Mammary epithelial cell (primary cell): ENCODE measurements around the gene MAP2K1.

Experiments
- EZH2 ChIP-seq: IDR thresholded peaks from 2 replicates; pipeline ENCODE4 v1.6.1; 2012; ENCODE audit warnings: low read length, inconsistent platforms, borderline replicate concordance
- TF ChIP-seq, protein P1 (sequence below), 2 donors: IDR thresholded peaks in 1 of 2; conservative IDR thresholded peaks in 1 of 2; 2 replicates each; pipeline ENCODE4 v1.5.1; 2011 to 2012; ENCODE audit warnings: inconsistent platforms in 2 of 2, low read length in 2 of 2, mild to moderate bottlenecking in 2 of 2, control low read depth in 1 of 2, low read depth in 1 of 2; ENCODE audit not compliant: insufficient read depth in 1 of 2; ENCODE audit errors: extremely low read depth in 1 of 2

DNA sequence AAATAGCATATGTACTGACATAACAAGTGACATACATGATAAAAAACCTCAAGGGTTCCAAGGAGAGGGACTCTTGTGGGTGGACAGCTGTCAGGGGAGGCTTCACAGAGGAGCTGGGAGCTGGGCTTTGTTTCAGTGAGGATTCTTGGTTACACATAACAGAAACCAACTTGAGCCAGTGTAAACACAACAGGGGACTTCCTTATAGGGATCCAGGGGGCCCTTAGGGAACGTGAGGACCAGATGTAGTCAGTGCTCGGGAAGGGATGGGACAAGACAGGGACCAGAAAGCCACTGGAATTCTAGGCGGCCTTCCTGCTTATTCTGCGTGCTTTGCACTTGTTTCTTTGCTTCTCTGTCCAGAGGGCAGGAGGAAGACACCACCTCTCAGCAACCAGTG is 75.9 kb downstream of the MAP2K1 start:
- TF ChIP-seq, protein P1, sequence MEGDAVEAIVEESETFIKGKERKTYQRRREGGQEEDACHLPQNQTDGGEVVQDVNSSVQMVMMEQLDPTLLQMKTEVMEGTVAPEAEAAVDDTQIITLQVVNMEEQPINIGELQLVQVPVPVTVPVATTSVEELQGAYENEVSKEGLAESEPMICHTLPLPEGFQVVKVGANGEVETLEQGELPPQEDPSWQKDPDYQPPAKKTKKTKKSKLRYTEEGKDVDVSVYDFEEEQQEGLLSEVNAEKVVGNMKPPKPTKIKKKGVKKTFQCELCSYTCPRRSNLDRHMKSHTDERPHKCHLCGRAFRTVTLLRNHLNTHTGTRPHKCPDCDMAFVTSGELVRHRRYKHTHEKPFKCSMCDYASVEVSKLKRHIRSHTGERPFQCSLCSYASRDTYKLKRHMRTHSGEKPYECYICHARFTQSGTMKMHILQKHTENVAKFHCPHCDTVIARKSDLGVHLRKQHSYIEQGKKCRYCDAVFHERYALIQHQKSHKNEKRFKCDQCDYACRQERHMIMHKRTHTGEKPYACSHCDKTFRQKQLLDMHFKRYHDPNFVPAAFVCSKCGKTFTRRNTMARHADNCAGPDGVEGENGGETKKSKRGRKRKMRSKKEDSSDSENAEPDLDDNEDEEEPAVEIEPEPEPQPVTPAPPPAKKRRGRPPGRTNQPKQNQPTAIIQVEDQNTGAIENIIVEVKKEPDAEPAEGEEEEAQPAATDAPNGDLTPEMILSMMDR (conservative IDR thresholded peaks at IDR 0.05 in 1 of 2, IDR thresholded peaks at IDR 0.05 in 1 of 2; ENCODE audit: extremely low read depth in 1 of 2, insufficient read depth in 1 of 2, low read depth in 1 of 2, low read length in 2 of 2) = no peak
- no peak for TF ChIP-seq EZH2
